SIG-M5 (cell line): Measurements from ENCODE around the gene ITPR3.

Experiments used
- DNase-seq: peaks from one replicate; lab custom pipeline; 2025; lab: John Stamatoyannopoulos, UW

ITPR3 gene

GRCh38 chr6:33620856-33621710 lies at the start of gene ITPR3:
TSS of gene ITPR3 (plus strand) at chr6:33621322. CDS start at chr6:33621603, 281 bp downstream.
- no peak for DNase-seq

GRCh38 chr6:33571637-33572316 lies 49.3 kb upstream of the ITPR3 start:
- no peak for DNase-seq

- DNase-seq = no peak
Observed at GRCh38 chr6:33575211-33575610, 45.9 kb upstream of the ITPR3 start.

GRCh38 chr6:33576668-33577067 lies 44.5 kb upstream of the ITPR3 start:
- no peak for DNase-seq

- no peak for DNase-seq
Observed at GRCh38 chr6:33577106-33577535, 44.0 kb upstream of the ITPR3 start.

- DNase-seq = no peak
Observed at GRCh38 chr6:33577718-33578117, 43.4 kb upstream of the ITPR3 start.

GRCh38 chr6:33578164-33578563 lies 43.0 kb upstream of the ITPR3 start:
- DNase-seq = no peak

GRCh38 chr6:33578588-33579011 lies 42.5 kb upstream of the ITPR3 start:
- no peak for DNase-seq

- DNase-seq = peak; percentile 55
Observed at GRCh38 chr6:33579828-33580714, 41.1 kb upstream of the ITPR3 start, which contains the start of gene BAK1. TSS of gene BAK1 (minus strand) at chr6:33580276. CDS start at chr6:33577604, 2,672 bp downstream.

- DNase-seq = no peak
Observed at GRCh38 chr6:33581186-33581585, 39.9 kb upstream of the ITPR3 start.

- no peak for DNase-seq
Observed at GRCh38 chr6:33583591-33584155, 37.4 kb upstream of the ITPR3 start.

GRCh38 chr6:33584700-33585402 lies 36.3 kb upstream of the ITPR3 start:
- no peak for DNase-seq

GRCh38 chr6:33585403-33586107 lies 35.6 kb upstream of the ITPR3 start:
- no peak for DNase-seq

GRCh38 chr6:33586108-33586640 lies 34.9 kb upstream of the ITPR3 start:
- DNase-seq = no peak

- no peak for DNase-seq
Observed at GRCh38 chr6:33587529-33587928, 33.6 kb upstream of the ITPR3 start.

GRCh38 chr6:33588894-33589293 lies 32.2 kb upstream of the ITPR3 start:
- no peak for DNase-seq

- DNase-seq = no peak
Observed at GRCh38 chr6:33589392-33589730, 31.8 kb upstream of the ITPR3 start.

GRCh38 chr6:33589731-33590530 lies 31.2 kb upstream of the ITPR3 start:
- DNase-seq = no peak

GRCh38 chr6:33590531-33591198 lies 30.5 kb upstream of the ITPR3 start:
- no peak for DNase-seq
